Astrocyte (in vitro differentiated cells and primary cell): ENCODE measurements around the gene TACR1. TPM values are rescaled to one million over a fixed set of nuclear protein-coding genes. Genes with fewer than 3 reads are reported as not detected.

Experiments used
- DNase-seq: peaks from one replicate; pipeline ENCODE4 v3.0.0-alpha.2; 2010; ENCODE audit warnings: low read depth
- FAIRE-seq: peaks from 2 replicates; lab custom pipeline; 2011; peaks lifted over from hg19 to GRCh38; lab: Jason Lieb, UNC
- H2AFZ ChIP-seq: 2 replicates; pipeline ENCODE4 v1.6.0; 2012; ENCODE audit warnings: low read depth, low read length, inconsistent platforms
- H3K27ac ChIP-seq: 2 replicates; pipeline ENCODE4 v1.5.1; 2011; ENCODE audit warnings: low read depth, low read length, inconsistent platforms
- H3K27me3 ChIP-seq: 2 replicates; pipeline ENCODE4 v1.6.0; 2011; ENCODE audit warnings: low read length, inconsistent platforms; ENCODE audit not compliant: insufficient read depth
- H3K36me3 ChIP-seq: 2 replicates; pipeline ENCODE4 v1.5.1; 2011; ENCODE audit warnings: low read length, inconsistent platforms; ENCODE audit not compliant: insufficient read depth
- H3K4me1 ChIP-seq: 2 replicates; pipeline ENCODE4 v1.5.1; 2011; ENCODE audit warnings: low read length, inconsistent platforms; ENCODE audit not compliant: insufficient read depth
- H3K4me2 ChIP-seq: 2 replicates; pipeline ENCODE4 v1.6.0; 2012; ENCODE audit warnings: low read length, inconsistent platforms
- H3K4me3 ChIP-seq: 2 replicates; pipeline ENCODE4 v1.5.1; 2011; ENCODE audit warnings: low read depth, mild to moderate bottlenecking, low read length, inconsistent platforms; ENCODE audit not compliant: insufficient read depth
- H3K79me2 ChIP-seq: 2 replicates; pipeline ENCODE4 v1.6.0; 2012; ENCODE audit warnings: mild to moderate bottlenecking, low read length, inconsistent platforms; ENCODE audit not compliant: insufficient read depth
- H3K9ac ChIP-seq: 2 replicates; pipeline ENCODE4 v1.6.0; 2012; ENCODE audit warnings: mild to moderate bottlenecking, low read length, inconsistent platforms
- H3K9me3 ChIP-seq: 2 replicates; pipeline ENCODE4 v1.5.1; 2012; ENCODE audit warnings: low read depth, mild to moderate bottlenecking, low read length, inconsistent platforms; ENCODE audit not compliant: insufficient read depth
- H4K20me1 ChIP-seq: 2 replicates; pipeline ENCODE4 v1.6.0; 2012; ENCODE audit warnings: low read length, inconsistent platforms; ENCODE audit not compliant: insufficient read depth
- H3K27ac Mint-ChIP-seq: one replicate; pipeline ENCODE4 v1.8.0; 2021; ENCODE audit warnings: mild to moderate bottlenecking, mixed read lengths; ENCODE audit not compliant: unreplicated experiment
- H3K27me3 Mint-ChIP-seq: one replicate; pipeline ENCODE4 v1.8.0; 2021; ENCODE audit warnings: low read depth, mixed read lengths; ENCODE audit not compliant: unreplicated experiment
- H3K36me3 Mint-ChIP-seq: one replicate; pipeline ENCODE4 v1.8.0; 2021; ENCODE audit warnings: low read depth, mixed read lengths; ENCODE audit not compliant: unreplicated experiment
- H3K4me1 Mint-ChIP-seq: one replicate; pipeline ENCODE4 v1.8.0; 2021; ENCODE audit warnings: low read depth, mixed read lengths; ENCODE audit not compliant: unreplicated experiment
- H3K4me3 Mint-ChIP-seq: one replicate; pipeline ENCODE4 v1.8.0; 2021; ENCODE audit warnings: mild to moderate bottlenecking, moderate library complexity, mixed read lengths; ENCODE audit not compliant: unreplicated experiment
- H3K9me3 Mint-ChIP-seq: one replicate; pipeline ENCODE4 v1.8.0; 2021; ENCODE audit warnings: mild to moderate bottlenecking, mixed read lengths; ENCODE audit not compliant: unreplicated experiment
- EZH2 ChIP-seq: IDR thresholded peaks from 2 replicates; pipeline ENCODE4 v1.6.1; 2012; ENCODE audit warnings: mild to moderate bottlenecking, low read length, inconsistent platforms; ENCODE audit not compliant: insufficient read depth
- total RNA-seq: library from RNA; stranded (reverse); gene quantifications from 2 replicates; pipeline ENCODE4 v1.2.1, GENCODE V29; 2021
- TF ChIP-seq, protein P1 (sequence below): IDR thresholded peaks from 2 replicates; pipeline ENCODE4 v1.5.1; 2011; ENCODE audit warnings: low read depth, mild to moderate bottlenecking, inconsistent platforms, low read length, moderate library complexity; ENCODE audit not compliant: insufficient read depth

The TACR1 gene
- total RNA-seq, 1 donor from 2014 or later = not detected

DNA sequence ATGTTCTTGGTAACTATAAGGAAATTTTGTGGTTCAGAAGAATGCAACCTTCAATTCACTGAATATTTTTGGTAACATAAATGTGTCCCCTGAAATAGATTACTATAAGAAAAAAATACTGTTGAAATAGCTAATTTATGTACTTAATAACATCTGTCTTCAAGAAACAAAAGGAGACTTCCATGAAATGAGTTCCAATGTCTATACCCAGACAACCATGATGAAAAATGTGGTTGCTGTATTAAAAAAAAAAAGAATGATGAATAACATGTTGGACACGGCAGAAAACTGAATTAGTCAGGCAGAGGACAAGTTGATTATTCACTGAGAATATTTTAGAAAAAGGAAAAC, 98.5 kb downstream of the TACR1 start:
- no peaks in the 10 kb centered on the region for H3K36me3 ChIP-seq
- no peaks in the 10 kb centered on the region for H3K36me3 Mint-ChIP-seq
- no peak overlapping the region for H3K4me3 ChIP-seq
- H3K79me2 ChIP-seq = no peaks in the 10 kb centered on the region
- no peak overlapping the region for H2AFZ ChIP-seq
- peak overlapping the region; percentile 60 for H3K27ac Mint-ChIP-seq
- H3K27ac ChIP-seq = peak overlapping the region; percentile 62
- TF ChIP-seq, protein P1, sequence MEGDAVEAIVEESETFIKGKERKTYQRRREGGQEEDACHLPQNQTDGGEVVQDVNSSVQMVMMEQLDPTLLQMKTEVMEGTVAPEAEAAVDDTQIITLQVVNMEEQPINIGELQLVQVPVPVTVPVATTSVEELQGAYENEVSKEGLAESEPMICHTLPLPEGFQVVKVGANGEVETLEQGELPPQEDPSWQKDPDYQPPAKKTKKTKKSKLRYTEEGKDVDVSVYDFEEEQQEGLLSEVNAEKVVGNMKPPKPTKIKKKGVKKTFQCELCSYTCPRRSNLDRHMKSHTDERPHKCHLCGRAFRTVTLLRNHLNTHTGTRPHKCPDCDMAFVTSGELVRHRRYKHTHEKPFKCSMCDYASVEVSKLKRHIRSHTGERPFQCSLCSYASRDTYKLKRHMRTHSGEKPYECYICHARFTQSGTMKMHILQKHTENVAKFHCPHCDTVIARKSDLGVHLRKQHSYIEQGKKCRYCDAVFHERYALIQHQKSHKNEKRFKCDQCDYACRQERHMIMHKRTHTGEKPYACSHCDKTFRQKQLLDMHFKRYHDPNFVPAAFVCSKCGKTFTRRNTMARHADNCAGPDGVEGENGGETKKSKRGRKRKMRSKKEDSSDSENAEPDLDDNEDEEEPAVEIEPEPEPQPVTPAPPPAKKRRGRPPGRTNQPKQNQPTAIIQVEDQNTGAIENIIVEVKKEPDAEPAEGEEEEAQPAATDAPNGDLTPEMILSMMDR = no peak
- H3K9me3 Mint-ChIP-seq = no peaks in the 10 kb centered on the region
- peaks cover 17% of the 10 kb centered on the region for H3K4me1 Mint-ChIP-seq
- H3K4me3 Mint-ChIP-seq = no peak overlapping the region
- H3K27me3 ChIP-seq = no peaks in the 10 kb centered on the region
- H4K20me1 ChIP-seq = no peaks in the 10 kb centered on the region
- peak overlapping the region; percentile 58 for H3K4me2 ChIP-seq
- no peak overlapping the region for H3K9ac ChIP-seq
- DNase-seq (peak; percentile 82), FAIRE-seq (no peak)
- H3K4me1 ChIP-seq = peaks cover 22% of the 10 kb centered on the region
- no peaks in the 10 kb centered on the region for H3K9me3 ChIP-seq
- H3K27me3 Mint-ChIP-seq = peaks cover 1% of the 10 kb centered on the region

DNA sequence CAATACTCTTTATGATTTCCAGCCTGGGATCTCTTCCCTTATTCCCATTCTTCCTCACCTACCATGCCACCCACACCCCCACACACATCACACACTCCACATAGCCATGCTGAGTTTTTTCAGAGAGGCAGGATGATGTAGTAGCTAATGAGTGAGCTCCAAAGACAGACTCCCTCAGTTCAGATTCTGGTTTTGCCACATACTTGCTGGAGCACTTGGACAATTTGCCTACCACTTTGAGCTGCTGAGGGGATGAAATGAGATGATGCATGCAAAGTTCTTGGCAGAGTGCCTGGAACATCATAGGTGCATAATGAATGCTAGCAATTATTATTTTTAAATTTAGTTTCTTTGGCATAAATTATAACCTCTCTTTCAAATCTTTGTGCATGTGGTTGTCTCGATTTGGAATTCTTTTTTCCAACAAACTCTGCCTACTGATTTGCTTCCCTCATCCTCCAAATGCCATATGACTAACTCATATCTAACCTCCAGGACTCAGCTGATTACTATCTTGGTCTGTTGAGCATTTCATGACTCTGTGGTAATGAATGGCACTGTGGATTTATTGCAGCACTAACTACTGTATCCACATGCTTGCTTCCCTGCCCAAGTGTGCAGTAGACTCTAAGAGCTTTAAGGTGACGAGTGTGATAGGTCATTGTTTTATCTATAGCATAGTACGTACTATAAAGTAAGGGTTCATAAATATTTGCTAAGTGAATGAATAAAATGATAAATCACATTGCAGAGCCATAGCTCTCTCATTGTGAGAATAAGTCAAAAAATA, 99.1 kb downstream of the TACR1 start:
- TF ChIP-seq EZH2 = no peak
- TF ChIP-seq, protein P1 = no peak
- peak overlapping the region; percentile 67 for H3K27ac Mint-ChIP-seq
- H2AFZ ChIP-seq = no peak overlapping the region
- no peak overlapping the region for H3K4me3 Mint-ChIP-seq
- peak; percentile 49 for FAIRE-seq
- H3K36me3 ChIP-seq = no peaks in the 10 kb centered on the region
- peaks cover 17% of the 10 kb centered on the region for H3K4me1 Mint-ChIP-seq
- H3K36me3 Mint-ChIP-seq = no peaks in the 10 kb centered on the region
- peak overlapping the region; percentile 62 for H3K27ac ChIP-seq
- H3K9me3 ChIP-seq = no peaks in the 10 kb centered on the region
- H3K27me3 Mint-ChIP-seq = peaks cover 7% of the 10 kb centered on the region
- H4K20me1 ChIP-seq = no peaks in the 10 kb centered on the region
- no peaks in the 10 kb centered on the region for H3K9me3 Mint-ChIP-seq
- H3K27me3 ChIP-seq = no peaks in the 10 kb centered on the region
- peak; percentile 96 for DNase-seq
- peak overlapping the region; percentile 17 for H3K9ac ChIP-seq
- H3K79me2 ChIP-seq = no peaks in the 10 kb centered on the region
- peak overlapping the region; percentile 58 for H3K4me2 ChIP-seq
- peaks cover 22% of the 10 kb centered on the region for H3K4me1 ChIP-seq
- H3K4me3 ChIP-seq = no peak overlapping the region

DNA sequence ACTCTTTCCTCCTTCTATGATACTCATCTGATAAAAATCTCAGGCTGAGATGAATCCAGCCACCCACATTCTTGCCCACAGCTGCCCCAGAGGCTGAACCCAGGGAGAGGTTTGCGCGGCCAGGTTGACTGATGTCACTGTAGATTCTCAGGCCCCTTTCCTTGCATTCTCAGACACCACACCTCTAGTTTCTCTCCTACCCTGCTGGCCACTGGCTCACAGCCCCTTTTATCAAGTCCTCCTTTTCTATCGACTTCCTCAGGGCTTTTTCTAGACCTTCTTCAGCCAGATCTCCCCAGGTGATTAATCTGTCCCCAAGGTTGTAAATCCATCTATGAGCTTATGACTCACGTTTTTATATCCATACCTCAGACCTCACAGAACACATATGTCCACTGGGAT, 99.8 kb downstream of the TACR1 start:
- Histone ChIP-seq H3K36me3 (no peaks in the 10 kb centered on the region), H3K27me3 (no peaks in the 10 kb centered on the region), H2AFZ (no peak overlapping the region), H3K27ac (peak overlapping the region; percentile 62), H3K9me3 (no peaks in the 10 kb centered on the region), H3K79me2 (no peaks in the 10 kb centered on the region), H3K4me2 (peak overlapping the region; percentile 58), H3K9ac (peak overlapping the region; percentile 17), H3K4me1 (peaks cover 22% of the 10 kb centered on the region), H4K20me1 (no peaks in the 10 kb centered on the region), H3K4me3 (no peak overlapping the region)
- Mint-ChIP-seq H3K4me3 (no peak overlapping the region), H3K36me3 (no peaks in the 10 kb centered on the region), H3K4me1 (peaks cover 17% of the 10 kb centered on the region), H3K27ac (peak overlapping the region; percentile 67), H3K27me3 (peaks cover 11% of the 10 kb centered on the region), H3K9me3 (no peaks in the 10 kb centered on the region)
- no peak for TF ChIP-seq EZH2
- TF ChIP-seq, protein P1 = no peak
- DNase-seq = peak; percentile 31
- FAIRE-seq = no peak
